ENCODE data around the gene ARHGDIB. TPM values are rescaled to one million over a fixed set of nuclear protein-coding genes. Genes with fewer than 3 reads are reported as not detected.

The ARHGDIB gene
- total RNA-seq, 4 donors from 2014 or later = 20.6 to 88.6 (median 44.0) TPM

GRCh38 chr12:14935031-14935430, 26.4 kb downstream of the ARHGDIB start:
- ATAC-seq (no peak), DNase-seq (no peak)
- Histone ChIP-seq H3K27me3 (no peaks in the 10 kb centered on the region), H3K4me1 (peaks cover 0 to 4% of the 10 kb centered on the region in 2 donors), H3K27ac (no peak overlapping the region), H3K36me3 (no peaks in the 10 kb centered on the region), H3K9me3 (no peaks in the 10 kb centered on the region), H3K4me3 (no peak overlapping the region)
- intact Hi-C loops (cut with DNase I; ENCODE audit: low total_unique reads) (no loop called here), in situ Hi-C loops (cut with MboI; ENCODE audit: low sequenced_read_pairs in 4 of 4) (no loop called here)
- TF ChIP-seq CTCF (IDR thresholded peaks at IDR 0.05 in 4 of 5, conservative IDR thresholded peaks at IDR 0.05 in 1 of 5) = no peak
- TF ChIP-seq POLR2A (IDR thresholded peaks at IDR 0.05) = no peak

GRCh38 chr12:14934511-14934910, 26.9 kb downstream of the ARHGDIB start:
- H3K27ac ChIP-seq = no peak overlapping the region
- intact Hi-C loops (cut with DNase I; ENCODE audit: low total_unique reads) (no loop called here), in situ Hi-C loops (cut with MboI; ENCODE audit: low sequenced_read_pairs in 4 of 4) (no loop called here)
- peaks cover 0 to 4% of the 10 kb centered on the region in 2 donors for H3K4me1 ChIP-seq
- no peaks in the 10 kb centered on the region for H3K36me3 ChIP-seq
- TF ChIP-seq POLR2A (IDR thresholded peaks at IDR 0.05) (no peak), CTCF (IDR thresholded peaks at IDR 0.05 in 4 of 5, conservative IDR thresholded peaks at IDR 0.05 in 1 of 5) (no peak)
- no peak for DNase-seq
- no peak overlapping the region for H3K4me3 ChIP-seq
- ATAC-seq = no peak
- H3K27me3 ChIP-seq = no peaks in the 10 kb centered on the region
- no peaks in the 10 kb centered on the region for H3K9me3 ChIP-seq

- in situ Hi-C loops (cut with MboI; ENCODE audit: low sequenced_read_pairs in 4 of 4) = no loop called here
- H3K27ac ChIP-seq = no peak overlapping the region
Observed at GRCh38 chr12:14931791-14932560, 29.4 kb downstream of the ARHGDIB start.

GRCh38 chr12:14931359-14931758, 30.0 kb downstream of the ARHGDIB start:
- Histone ChIP-seq H3K9me3 (no peaks in the 10 kb centered on the region), H3K27ac (no peak overlapping the region), H3K4me1 (peaks cover 0 to 4% of the 10 kb centered on the region in 2 donors), H3K4me3 (no peak overlapping the region), H3K27me3 (no peaks in the 10 kb centered on the region), H3K36me3 (no peaks in the 10 kb centered on the region)
- DNase-seq (no peak), ATAC-seq (no peak)
- in situ Hi-C loops (cut with MboI; ENCODE audit: low sequenced_read_pairs in 4 of 4) (no loop called here), intact Hi-C loops (cut with DNase I; ENCODE audit: low total_unique reads) (no loop called here)
- no peak for TF ChIP-seq POLR2A (IDR thresholded peaks at IDR 0.05)
- no peak for TF ChIP-seq CTCF (IDR thresholded peaks at IDR 0.05 in 4 of 5, conservative IDR thresholded peaks at IDR 0.05 in 1 of 5)

More at GRCh38 chr12:14931791-14932560, 29.4 kb downstream of the ARHGDIB start:
- TF ChIP-seq POLR2A (IDR thresholded peaks at IDR 0.05) = no peak
- TF ChIP-seq CTCF (IDR thresholded peaks at IDR 0.05 in 4 of 5, conservative IDR thresholded peaks at IDR 0.05 in 1 of 5) = no peak
- intact Hi-C loops (cut with DNase I; ENCODE audit: low total_unique reads) = no loop called here
- DNase-seq (no peak), ATAC-seq (no peak)
- Histone ChIP-seq H3K4me3 (no peak overlapping the region), H3K36me3 (no peaks in the 10 kb centered on the region), H3K9me3 (no peaks in the 10 kb centered on the region), H3K27me3 (no peaks in the 10 kb centered on the region), H3K4me1 (peaks cover 0 to 4% of the 10 kb centered on the region in 2 donors)

All from gastrocnemius medialis (tissue), 4 donors.